Mesothelial cell of epicardium (in vitro differentiated cells): ENCODE data around the gene BTN3A1. TPM values are rescaled to one million over a fixed set of nuclear protein-coding genes. Genes with fewer than 3 reads are reported as not detected.

Experiments used
- DNase-seq, 2 experiments: peaks; one replicate each; pipeline ENCODE4 v3.0.0; 2021; ENCODE audit warnings: low spot score in 2 of 2; ENCODE audit not compliant: unreplicated experiment in 2 of 2
- H3K27ac Mint-ChIP-seq: 2 replicates; pipeline ENCODE4 v1.8.0; 2021; ENCODE audit warnings: mixed read lengths
- H3K27me3 Mint-ChIP-seq: 2 replicates; pipeline ENCODE4 v1.8.0; 2021; ENCODE audit warnings: low read depth, mixed read lengths
- H3K36me3 Mint-ChIP-seq: 2 replicates; pipeline ENCODE4 v1.8.0; 2021; ENCODE audit warnings: mixed read lengths
- H3K4me1 Mint-ChIP-seq: 2 replicates; pipeline ENCODE4 v1.8.0; 2021; ENCODE audit warnings: mixed read lengths
- H3K4me3 Mint-ChIP-seq: 2 replicates; pipeline ENCODE4 v1.8.0; 2021; ENCODE audit warnings: mild to moderate bottlenecking, moderate library complexity, mixed read lengths
- H3K9me3 Mint-ChIP-seq: 2 replicates; pipeline ENCODE4 v1.8.0; 2021; ENCODE audit warnings: mixed read lengths
- CTCF ChIP-seq: fragments of 200-600 bp; sonication (generic); IDR thresholded peaks from one replicate; pipeline ENCODE4 v1.5.0; 2021; ENCODE audit warnings: antibody characterized with exemption; ENCODE audit not compliant: unreplicated experiment
- total RNA-seq: library from RNA; stranded (reverse); gene quantifications from 3 replicates; pipeline ENCODE4 v1.2.1, GENCODE V29; 2021

The BTN3A1 gene
- total RNA-seq, 1 donor from 2014 or later = 39.8 TPM

DNA sequence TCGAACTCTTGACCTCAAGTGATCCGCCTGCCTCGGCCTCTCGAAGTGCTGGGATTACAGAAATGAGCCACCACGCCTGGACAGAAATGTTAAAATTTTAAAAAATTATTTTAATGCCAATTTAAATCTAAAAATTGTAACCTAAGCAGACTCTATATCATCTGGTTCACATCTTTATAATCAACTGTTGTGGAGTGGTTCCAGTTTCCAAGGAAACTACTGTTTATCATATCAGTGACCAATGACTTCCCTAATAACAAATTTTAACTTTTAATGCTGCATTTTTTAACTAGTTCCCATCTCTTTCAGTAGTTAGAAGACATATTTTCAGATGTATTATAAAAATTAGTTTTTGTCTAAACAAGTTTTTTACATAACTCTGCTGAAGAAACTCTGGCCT, 42.3 kb upstream of the BTN3A1 start:
- Mint-ChIP-seq H3K4me1 (no peaks in the 10 kb centered on the region), H3K9me3 (no peaks in the 10 kb centered on the region), H3K27me3 (no peaks in the 10 kb centered on the region), H3K36me3 (no peaks in the 10 kb centered on the region), H3K4me3 (no peak overlapping the region), H3K27ac (no peak overlapping the region)
- no peak for DNase-seq
- TF ChIP-seq CTCF = no peak

DNA sequence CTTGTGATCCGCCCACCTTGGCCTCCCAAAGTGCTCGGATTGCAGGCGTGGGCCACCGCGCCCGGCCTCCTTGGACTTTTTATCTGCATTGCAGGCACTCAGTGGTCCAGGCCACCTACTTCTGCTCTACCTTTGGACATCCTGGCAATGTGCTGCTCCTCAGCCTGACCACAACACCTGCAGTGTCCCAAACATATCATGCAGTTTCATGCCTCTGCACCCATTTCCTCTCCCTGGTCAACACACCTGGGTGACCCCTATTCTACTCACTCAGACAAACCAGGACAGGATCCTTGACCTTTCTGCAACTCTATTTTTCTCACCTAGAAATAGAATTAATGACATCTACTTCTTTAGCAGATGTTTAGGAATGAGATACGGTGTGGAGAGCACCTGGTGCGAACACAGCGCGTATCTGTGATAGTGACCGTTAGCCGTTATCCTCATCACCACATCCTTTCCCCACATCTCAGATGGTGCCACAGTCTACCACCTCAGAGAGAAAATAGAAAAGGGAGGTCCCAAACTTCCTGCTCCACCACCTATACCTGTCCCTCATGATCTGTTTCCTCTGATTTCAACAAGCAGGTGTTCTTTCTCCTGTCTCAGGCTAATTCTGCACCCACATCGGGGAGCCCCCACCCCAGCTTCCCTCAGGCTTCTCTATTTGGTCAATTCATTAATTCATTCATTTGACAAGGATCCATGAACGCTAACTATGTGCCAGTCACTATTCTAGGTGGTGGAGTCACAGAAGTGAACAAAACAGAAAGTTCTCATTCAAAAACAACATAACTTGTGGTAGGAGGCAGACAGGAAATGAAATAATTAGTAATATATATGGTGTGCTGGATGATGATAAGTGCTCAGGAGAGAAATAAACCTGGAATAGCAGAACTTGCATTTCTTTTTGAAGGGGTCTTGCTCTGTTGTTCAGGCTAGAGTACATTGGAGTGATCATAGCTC, 41.3 kb upstream of the BTN3A1 start:
- DNase-seq = no peak
- Mint-ChIP-seq H3K9me3 (no peaks in the 10 kb centered on the region), H3K4me1 (no peaks in the 10 kb centered on the region), H3K27ac (no peak overlapping the region), H3K4me3 (no peak overlapping the region), H3K36me3 (no peaks in the 10 kb centered on the region), H3K27me3 (no peaks in the 10 kb centered on the region)
- TF ChIP-seq CTCF = no peak

DNA sequence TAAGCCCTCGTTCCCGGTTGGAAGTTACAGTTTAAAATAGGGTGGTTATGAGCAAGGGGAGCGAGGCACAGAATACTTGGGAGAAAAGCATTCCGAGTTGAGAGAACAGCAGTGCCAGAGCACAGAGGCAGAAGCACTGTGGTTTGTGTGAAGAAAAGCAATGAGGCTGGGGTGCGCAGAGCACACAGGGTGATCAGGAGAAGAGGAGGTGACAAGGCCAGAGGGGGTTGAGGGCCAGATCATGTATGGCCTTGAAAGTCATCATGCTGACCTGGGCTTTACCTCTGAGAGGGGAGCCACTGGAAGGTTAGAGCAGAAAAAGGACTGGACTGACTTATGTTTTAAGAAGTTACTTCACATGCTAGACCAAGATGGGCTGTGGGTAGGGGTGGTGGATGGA, 40.5 kb upstream of the BTN3A1 start:
- H3K9me3 Mint-ChIP-seq = no peaks in the 10 kb centered on the region
- no peak for TF ChIP-seq CTCF
- H3K4me1 Mint-ChIP-seq = peaks cover 2% of the 10 kb centered on the region
- H3K4me3 Mint-ChIP-seq = no peak overlapping the region
- no peak overlapping the region for H3K27ac Mint-ChIP-seq
- DNase-seq = no peak
- no peaks in the 10 kb centered on the region for H3K36me3 Mint-ChIP-seq
- no peaks in the 10 kb centered on the region for H3K27me3 Mint-ChIP-seq

- Mint-ChIP-seq H3K27me3 (no peaks in the 10 kb centered on the region), H3K36me3 (no peaks in the 10 kb centered on the region), H3K4me1 (peaks cover 3% of the 10 kb centered on the region), H3K9me3 (no peaks in the 10 kb centered on the region), H3K27ac (no peak overlapping the region), H3K4me3 (no peak overlapping the region)
- DNase-seq = no peak
- no peak for TF ChIP-seq CTCF
Observed at GRCh38 chr6:26362093-26362835, 39.8 kb upstream of the BTN3A1 start.

GRCh38 chr6:26362836-26363220, 39.2 kb upstream of the BTN3A1 start:
- no peak for DNase-seq
- no peaks in the 10 kb centered on the region for H3K27me3 Mint-ChIP-seq
- H3K4me3 Mint-ChIP-seq = no peak overlapping the region
- H3K9me3 Mint-ChIP-seq = no peaks in the 10 kb centered on the region
- H3K4me1 Mint-ChIP-seq = peaks cover 3% of the 10 kb centered on the region
- no peaks in the 10 kb centered on the region for H3K36me3 Mint-ChIP-seq
- no peak for TF ChIP-seq CTCF
- H3K27ac Mint-ChIP-seq = no peak overlapping the region
